GM23338 (cell line): ENCODE data around the gene NOL3. TPM values are rescaled to one million over a fixed set of nuclear protein-coding genes. Genes with fewer than 3 reads are reported as not detected.

Source experiments
- ATAC-seq: fragments of 200-7000 bp; cut with Tn5 transposase; 3 replicates; pipeline ENCODE4 v1.9.1; 2020
- DNase-seq: peaks from one replicate; pipeline ENCODE4 v3.0.0-alpha.2; 2015; ENCODE audit warnings: low spot score
- H2AFZ ChIP-seq: fragments of 200-600 bp; sonication (generic); 2 replicates; pipeline ENCODE4 v1.8.0; 2016; ENCODE audit warnings: antibody characterized with exemption, mild to moderate bottlenecking, moderate library complexity
- H3F3A ChIP-seq: fragments of 200-600 bp; sonication (generic); replicated peaks from 2 replicates; pipeline ENCODE4 v1.8.0; 2017; ENCODE audit warnings: antibody characterized with exemption, mixed run types, low read depth
- H3K27ac ChIP-seq: fragments of 200-600 bp; sonication (generic); 2 replicates; pipeline ENCODE4 v1.6.1; 2016; ENCODE audit warnings: low read depth
- H3K27me3 ChIP-seq: fragments of 200-600 bp; sonication (generic); 2 replicates; pipeline ENCODE4 v1.8.0; 2016; ENCODE audit warnings: mild to moderate bottlenecking, mixed run types, moderate library complexity; ENCODE audit not compliant: insufficient read depth
- H3K36me3 ChIP-seq: fragments of 200-600 bp; sonication (generic); 2 replicates; pipeline ENCODE4 v1.8.0; 2016; ENCODE audit warnings: mild to moderate bottlenecking; ENCODE audit not compliant: insufficient read depth
- H3K4me1 ChIP-seq: fragments of 200-600 bp; sonication (generic); 2 replicates; pipeline ENCODE4 v1.8.0; 2016; ENCODE audit warnings: mild to moderate bottlenecking, moderate library complexity; ENCODE audit not compliant: insufficient read depth
- H3K4me2 ChIP-seq: fragments of 200-600 bp; sonication (generic); 2 replicates; pipeline ENCODE4 v1.7.1; 2017; ENCODE audit warnings: mixed run types
- H3K4me3 ChIP-seq: fragments of 200-600 bp; sonication (generic); 2 replicates; pipeline ENCODE4 v1.6.1; 2016; ENCODE audit warnings: mixed run types
- H3K79me2 ChIP-seq: fragments of 200-600 bp; sonication (generic); replicated peaks from 2 replicates; pipeline ENCODE4 v1.8.0; 2017; ENCODE audit warnings: mild to moderate bottlenecking; ENCODE audit not compliant: insufficient read depth
- H3K9me2 ChIP-seq: fragments of 200-600 bp; sonication (generic); 2 replicates; pipeline ENCODE4 v1.8.0; 2017; ENCODE audit not compliant: insufficient read depth
- H4K20me1 ChIP-seq: fragments of 200-600 bp; sonication (generic); replicated peaks from 2 replicates; pipeline ENCODE4 v1.8.0; 2017; ENCODE audit warnings: mild to moderate bottlenecking; ENCODE audit not compliant: insufficient read depth
- H3K27ac Mint-ChIP-seq: 2 replicates; pipeline ENCODE4 v1.8.0; 2020; ENCODE audit warnings: inconsistent platforms, mild to moderate bottlenecking, moderate library complexity, mixed read lengths
- H3K27me3 Mint-ChIP-seq: 3 replicates; pipeline ENCODE4 v1.8.0; 2022; ENCODE audit warnings: low read depth, mild to moderate bottlenecking, moderate library complexity, mixed read lengths, inconsistent platforms; ENCODE audit not compliant: insufficient read depth, poor library complexity
- H3K36me3 Mint-ChIP-seq: 3 replicates; pipeline ENCODE4 v1.8.0; 2021; ENCODE audit warnings: low read depth, mild to moderate bottlenecking, inconsistent platforms, moderate library complexity, mixed read lengths
- H3K4me1 Mint-ChIP-seq: 3 replicates; pipeline ENCODE4 v1.8.0; 2020; ENCODE audit warnings: mild to moderate bottlenecking, inconsistent platforms, mixed read lengths
- H3K4me3 Mint-ChIP-seq: 3 replicates; pipeline ENCODE4 v1.8.0; 2021; ENCODE audit warnings: moderate library complexity, mild to moderate bottlenecking, inconsistent platforms, mixed read lengths
- H3K9me3 Mint-ChIP-seq: 3 replicates; pipeline ENCODE4 v1.8.0; 2020; ENCODE audit warnings: moderate library complexity, mild to moderate bottlenecking, inconsistent platforms, mixed read lengths
- CREB1 ChIP-seq: fragments of 250-450 bp; sonication (Bioruptor Pico); IDR thresholded peaks from 2 replicates; pipeline ENCODE4 v1.5.0; 2020; ENCODE audit warnings: low read depth, mild to moderate bottlenecking, moderate library complexity
- CTCF ChIP-seq, 2 experiments: fragments of 200-600 bp in 1 of 2; sonication (generic) in 1 of 2; conservative IDR thresholded peaks; 2 replicates each; pipeline versions ENCODE4 v1.5.1 to v1.6.1; 2016 to 2017; ENCODE audit warnings: antibody characterized with exemption in 2 of 2, low read depth in 2 of 2, mild to moderate bottlenecking in 2 of 2, moderate library complexity in 1 of 2
- ETS1 ChIP-seq: IDR thresholded peaks from 2 replicates; pipeline ENCODE4 v1.6.1; 2016; ENCODE audit warnings: antibody characterized with exemption
- ZNF462 ChIP-seq: fragments of 250-450 bp; sonication (Bioruptor Pico); IDR thresholded peaks from 2 replicates; pipeline ENCODE4 v1.5.0; 2020; ENCODE audit warnings: mild to moderate bottlenecking, moderate library complexity
- polyA plus RNA-seq: library from polyadenylated mRNA; unstranded; fragments of >200 nt; fragmentation: Nextera tagmentation; extraction: Ambion mirVana; gene quantifications from 2 replicates; pipeline ENCODE4 v1.2.1, GENCODE V29; 2016
- total RNA-seq: library from RNA; depleted of rRNA; stranded (reverse); fragments of >200 nt; shearing (Covaris generic); gene quantifications from 2 replicates; pipeline ENCODE4 v1.2.3, GENCODE V29; 2014

Gene NOL3
- total and polyA plus RNA-seq, 2 experiments from 2014 or later: 3.3 to 4.0 TPM

GRCh38 chr16:67180166-67180565 lies 9.8 kb downstream of the NOL3 start (continued):
- no peak for TF ChIP-seq ZNF462 (CRISPR knock-in tag)
- no peak for TF ChIP-seq ETS1
- no peak for TF ChIP-seq CTCF (conservative IDR thresholded peaks at IDR 0.05; ENCODE audit: low read depth in 2 of 2)

- H3K4me3 Mint-ChIP-seq: no peak overlapping the region
- Histone ChIP-seq H3K27me3 (peaks cover 38% of the 10 kb centered on the region), H3K9me2 (no peaks in the 10 kb centered on the region), H3K27ac (no peak overlapping the region), H3K4me1 (peaks cover 24% of the 10 kb centered on the region), H3F3A (peaks cover 3% of the 10 kb centered on the region; the same call in 1 of the 2 replicates), H3K4me2 (no peak overlapping the region), H2AFZ (no peak overlapping the region), H3K4me3 (no peak overlapping the region), H3K36me3 (no peaks in the 10 kb centered on the region), H3K79me2 (peaks cover 10% of the 10 kb centered on the region), H4K20me1 (no peaks in the 10 kb centered on the region; the same call in 1 of the 2 replicates)
- peaks cover 21% of the 10 kb centered on the region for H3K4me1 Mint-ChIP-seq
- no peaks in the 10 kb centered on the region; the same call in 1 of the 3 replicates for H3K9me3 Mint-ChIP-seq
- peaks cover 47% of the 10 kb centered on the region for H3K27me3 Mint-ChIP-seq
- peaks cover 3% of the 10 kb centered on the region; the same call in 2 of the 3 replicates for H3K36me3 Mint-ChIP-seq
- H3K27ac Mint-ChIP-seq: no peak overlapping the region
- DNase-seq (no peak), ATAC-seq (no peak)
- no peak for TF ChIP-seq CREB1 (CRISPR knock-in tag)
- TF ChIP-seq ZNF462 (CRISPR knock-in tag): no peak
Measured at GRCh38 chr16:67181346-67181745, 11.0 kb downstream of the NOL3 start.
